Stimulated activated naive CD8-positive, alpha-beta T cell treated with anti-CD3 and anti-CD28 coated beads, Interleukin-15, amount 100 ng/mL, for 72 hours (primary cell): ENCODE data around the gene ENHO.
"Not testable (repeated sequence)": the region's sequence is repeated elsewhere in the genome, so short reads cannot be mapped to it uniquely, and the experiment has no call there.

Experiments used
- ATAC-seq: fragments of 150-1000 bp; cut with Tn5 transposase; 2 replicates; pipeline ENCODE4 v1.10.0; 2021; ENCODE audit warnings: mild to moderate bottlenecking, moderate library complexity
- DNase-seq, 2 donors: peaks; one replicate each; pipeline ENCODE4 v3.0.0; 2021 to 2022
- H3K27ac Mint-ChIP-seq, 2 donors: one replicate each; pipeline ENCODE4 v1.8.0; 2022; ENCODE audit warnings: mild to moderate bottlenecking in 2 of 2, mixed read lengths in 2 of 2, moderate library complexity in 2 of 2
- H3K27me3 Mint-ChIP-seq: one replicate; pipeline ENCODE4 v1.8.0; 2022; ENCODE audit warnings: mixed read lengths
- H3K4me1 Mint-ChIP-seq: one replicate; pipeline ENCODE4 v1.8.0; 2022; ENCODE audit warnings: mild to moderate bottlenecking, mixed read lengths
- H3K4me3 Mint-ChIP-seq, 2 donors: one replicate each; pipeline ENCODE4 v1.8.0; 2022; ENCODE audit warnings: mild to moderate bottlenecking in 2 of 2, mixed read lengths in 2 of 2, moderate library complexity in 1 of 2
- H3K9me3 Mint-ChIP-seq, 2 donors: one replicate each; pipeline ENCODE4 v1.8.0; 2022; ENCODE audit warnings: mixed read lengths in 2 of 2

The ENHO gene

DNA sequence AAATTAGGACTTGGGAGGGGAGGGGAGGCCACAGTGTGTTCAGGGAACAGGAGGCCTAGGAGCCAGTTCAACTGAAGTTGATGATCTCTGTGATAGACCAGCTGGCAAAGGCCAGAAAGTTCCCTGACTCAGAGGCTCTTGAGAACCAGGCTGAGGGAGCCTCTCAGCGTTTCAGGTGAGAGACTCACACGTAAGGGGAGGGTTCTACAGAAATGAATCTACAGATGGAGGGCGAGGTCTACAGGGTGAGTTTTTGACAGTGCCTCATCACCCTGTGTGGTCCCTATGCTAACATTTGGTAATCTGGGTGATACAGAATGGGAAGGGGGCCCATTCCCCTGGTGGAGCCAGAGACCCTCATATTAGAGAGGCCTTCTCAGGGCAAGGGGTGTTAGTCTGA lies 32.0 kb downstream of the ENHO start:
- no peak overlapping the region for H3K4me3 Mint-ChIP-seq
- DNase-seq (no peak), ATAC-seq (no peak)
- H3K27ac Mint-ChIP-seq: no peak overlapping the region
- H3K4me1 Mint-ChIP-seq: no peaks in the 10 kb centered on the region
- H3K27me3 Mint-ChIP-seq: peaks cover 56% of the 10 kb centered on the region
- no peaks in the 10 kb centered on the region for H3K9me3 Mint-ChIP-seq

DNA sequence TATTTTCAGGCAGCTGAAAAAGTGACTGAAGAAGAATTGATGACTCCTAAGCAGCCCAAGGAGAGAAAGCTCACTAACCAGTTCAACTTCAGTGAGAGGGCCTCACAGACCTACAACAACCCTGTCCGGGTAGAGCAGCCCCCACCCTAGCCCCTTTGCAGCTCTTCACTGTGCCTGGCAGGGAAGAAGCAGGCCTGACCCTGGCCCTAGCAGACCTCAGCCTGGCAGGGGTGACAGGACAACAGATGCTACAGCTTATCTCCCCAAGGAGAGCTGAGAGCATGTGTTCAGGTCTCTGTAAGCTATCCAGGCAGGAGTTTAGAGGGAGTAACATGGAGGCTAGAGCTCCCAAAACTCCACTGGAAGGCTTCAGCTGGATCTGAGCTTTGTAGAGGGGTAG lies 32.4 kb downstream of the ENHO start:
- DNase-seq: no peak
- Mint-ChIP-seq H3K27ac (no peak overlapping the region), H3K4me1 (no peaks in the 10 kb centered on the region), H3K9me3 (no peaks in the 10 kb centered on the region), H3K4me3 (no peak overlapping the region), H3K27me3 (peaks cover 56% of the 10 kb centered on the region)
- no peak for ATAC-seq

DNA sequence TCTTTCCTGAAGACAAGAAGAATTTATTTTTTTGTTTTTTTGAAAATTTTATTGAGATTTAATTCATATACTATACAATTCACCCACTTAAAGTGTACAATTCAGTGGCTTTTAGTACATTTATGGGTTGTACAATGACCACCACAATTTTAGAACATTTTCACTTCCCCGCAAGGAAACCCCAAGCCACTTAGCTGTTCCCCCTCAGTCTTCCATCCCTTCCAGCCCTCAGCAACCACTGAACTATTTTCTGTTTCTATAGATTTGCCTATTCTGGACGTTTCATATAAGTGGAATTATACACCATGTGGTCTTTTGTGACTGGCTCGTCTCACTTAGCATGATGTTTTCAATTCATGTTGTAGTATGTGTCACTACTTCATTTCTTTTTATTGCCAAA lies 36.2 kb downstream of the ENHO start:
- Mint-ChIP-seq H3K4me1 (no peaks in the 10 kb centered on the region), H3K27me3 (peaks cover 45% of the 10 kb centered on the region), H3K9me3 (no peaks in the 10 kb centered on the region), H3K27ac (no peak overlapping the region), H3K4me3 (no peak overlapping the region)
- no peak for DNase-seq
- no peak for ATAC-seq

DNA sequence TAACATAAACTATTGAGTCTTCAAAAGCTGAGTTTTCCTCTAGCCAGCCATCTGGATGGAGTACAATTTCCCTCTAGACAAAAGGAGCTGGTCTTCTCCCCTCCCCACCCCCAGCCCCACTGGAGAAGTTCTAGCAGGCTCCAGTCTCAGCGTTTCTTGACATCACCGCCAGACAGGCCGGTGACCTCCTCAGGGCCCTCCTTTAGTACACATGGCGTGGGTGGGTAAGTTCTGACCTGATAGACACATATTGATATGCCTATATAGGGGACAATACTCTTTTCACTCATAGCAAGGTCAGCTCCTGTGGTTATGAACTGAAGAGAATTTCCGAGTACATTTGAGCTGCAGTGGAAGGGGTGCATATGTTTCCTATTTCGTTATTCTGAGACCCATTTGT lies 37.0 kb downstream of the ENHO start:
- H3K9me3 Mint-ChIP-seq: no peaks in the 10 kb centered on the region
- no peak overlapping the region for H3K27ac Mint-ChIP-seq
- no peak overlapping the region for H3K4me3 Mint-ChIP-seq
- H3K27me3 Mint-ChIP-seq: peaks cover 40% of the 10 kb centered on the region
- H3K4me1 Mint-ChIP-seq: no peaks in the 10 kb centered on the region
- ATAC-seq: no peak
- DNase-seq: no peak

DNA sequence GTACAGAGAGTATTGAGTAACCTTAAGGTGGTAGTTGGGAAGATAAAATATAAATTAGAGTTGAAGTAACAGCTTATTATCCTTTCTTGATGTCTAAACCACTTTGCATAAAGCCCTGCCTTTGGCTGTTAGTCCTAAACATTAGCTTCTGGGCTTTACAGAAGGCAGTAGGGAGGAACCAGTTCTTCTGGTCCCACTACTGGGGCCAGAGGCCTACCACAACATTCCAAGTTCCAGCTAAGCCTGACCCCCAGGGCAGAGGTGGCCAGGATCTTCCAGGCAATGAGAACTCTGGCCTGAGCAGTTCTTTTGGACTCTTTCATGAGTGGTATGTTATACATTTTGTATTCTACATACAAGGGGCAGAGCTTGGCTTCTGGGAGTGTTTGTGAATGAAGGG lies 38.1 kb downstream of the ENHO start:
- no peak for DNase-seq
- no peak for ATAC-seq
- H3K27me3 Mint-ChIP-seq: peaks cover 28% of the 10 kb centered on the region
- no peaks in the 10 kb centered on the region for H3K4me1 Mint-ChIP-seq
- no peak overlapping the region for H3K4me3 Mint-ChIP-seq
- no peaks in the 10 kb centered on the region for H3K9me3 Mint-ChIP-seq
- H3K27ac Mint-ChIP-seq: no peak overlapping the region

DNA sequence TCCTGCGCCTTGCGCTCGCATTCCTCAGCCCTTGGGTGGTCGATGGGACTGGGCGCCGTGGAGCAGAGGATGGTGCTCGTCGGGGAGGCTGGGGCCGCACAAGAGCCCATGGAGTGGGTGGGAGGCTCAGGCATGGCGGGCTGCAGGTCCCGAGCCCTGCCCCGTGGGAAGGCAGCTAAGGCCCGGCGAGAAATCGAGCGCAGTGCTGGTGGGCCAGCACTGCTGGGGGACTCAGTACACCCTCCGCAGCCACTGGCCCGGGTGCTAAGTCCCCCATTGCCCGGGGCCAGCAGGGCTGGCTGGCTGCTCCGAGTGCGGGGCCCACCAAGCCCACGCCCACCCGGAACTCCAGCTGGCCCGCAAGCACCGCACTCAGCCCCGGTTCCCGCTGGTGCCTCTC lies 40.0 kb downstream of the ENHO start:
- not testable (repeated sequence) for H3K9me3 Mint-ChIP-seq, ATAC-seq, H3K4me3 Mint-ChIP-seq, DNase-seq, H3K27ac Mint-ChIP-seq, H3K4me1 Mint-ChIP-seq
- peaks cover 10% of the 10 kb centered on the region for H3K27me3 Mint-ChIP-seq

DNA sequence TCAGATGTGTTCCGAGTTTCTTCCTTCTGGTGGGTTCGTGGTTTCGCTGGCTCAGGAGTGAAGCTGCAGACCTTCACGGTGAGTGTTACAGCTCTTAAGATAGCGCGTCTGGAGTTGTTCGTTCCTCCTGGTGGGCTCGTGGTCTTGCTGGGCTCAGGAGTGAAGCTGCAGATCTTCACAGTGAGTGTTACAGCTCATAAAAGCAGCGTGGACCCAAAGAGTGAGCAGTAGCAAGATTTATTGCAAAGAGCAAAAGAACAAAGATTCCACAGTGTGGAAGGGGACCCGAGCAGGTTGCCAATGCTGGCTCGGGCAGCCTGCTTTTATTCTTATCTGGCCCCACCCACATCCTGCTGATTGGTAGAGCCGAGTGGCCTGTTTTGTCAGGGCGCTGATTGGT lies 41.2 kb downstream of the ENHO start:
- ATAC-seq, DNase-seq, H3K9me3 Mint-ChIP-seq, H3K27ac Mint-ChIP-seq, H3K27me3 Mint-ChIP-seq, H3K4me1 Mint-ChIP-seq, H3K4me3 Mint-ChIP-seq: not testable (repeated sequence)

DNA sequence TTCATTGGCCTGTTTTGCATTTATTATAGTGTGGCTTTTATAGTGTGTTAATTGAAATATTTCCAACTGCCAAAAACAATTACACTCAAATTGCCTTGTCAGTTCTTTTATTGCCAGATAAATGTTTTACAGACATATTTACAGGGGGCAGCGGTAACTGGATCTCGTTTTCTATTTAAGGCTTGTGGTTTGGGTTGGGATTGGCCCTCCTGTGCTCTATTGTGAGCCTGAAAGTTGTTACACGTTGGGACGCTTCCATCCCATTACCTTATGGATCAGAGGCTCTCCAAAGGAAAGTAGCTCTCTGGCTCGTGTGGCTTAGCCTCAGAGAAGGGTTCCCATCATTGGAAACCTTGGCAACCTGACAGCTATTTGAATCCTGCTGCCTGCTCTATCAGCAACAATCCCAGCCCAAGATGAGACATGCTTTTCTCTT lies 43.3 kb downstream of the ENHO start:
- H3K9me3 Mint-ChIP-seq: no peaks in the 10 kb centered on the region
- H3K4me1 Mint-ChIP-seq: no peaks in the 10 kb centered on the region
- H3K27ac Mint-ChIP-seq: no peak overlapping the region
- H3K4me3 Mint-ChIP-seq: no peak overlapping the region
- DNase-seq: no peak
- peaks cover 6% of the 10 kb centered on the region for H3K27me3 Mint-ChIP-seq
- ATAC-seq: no peak

DNA sequence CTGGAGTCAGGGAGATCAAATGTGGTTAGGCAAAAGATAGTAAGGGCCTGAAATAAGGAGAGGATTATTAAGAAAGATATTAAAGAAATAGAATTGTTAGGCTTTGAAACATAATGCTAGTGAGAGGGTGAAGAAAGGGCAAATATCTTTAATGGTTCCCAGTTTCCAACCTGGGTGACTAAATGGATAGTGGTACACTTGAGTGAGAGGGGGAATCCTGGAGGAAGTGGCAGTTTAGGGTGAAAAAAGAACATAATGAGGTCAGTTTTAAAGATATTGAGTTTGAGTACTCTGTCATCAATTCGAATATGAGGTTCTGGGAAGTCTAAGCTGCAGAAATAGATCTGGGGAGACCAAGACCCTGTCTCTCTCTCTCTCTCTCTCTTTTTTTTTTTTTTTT lies 45.2 kb downstream of the ENHO start:
- Mint-ChIP-seq H3K4me1 (no peaks in the 10 kb centered on the region), H3K4me3 (no peak overlapping the region), H3K27ac (no peak overlapping the region), H3K27me3 (peaks cover 6% of the 10 kb centered on the region), H3K9me3 (no peaks in the 10 kb centered on the region)
- no peak for DNase-seq
- ATAC-seq: no peak

DNA sequence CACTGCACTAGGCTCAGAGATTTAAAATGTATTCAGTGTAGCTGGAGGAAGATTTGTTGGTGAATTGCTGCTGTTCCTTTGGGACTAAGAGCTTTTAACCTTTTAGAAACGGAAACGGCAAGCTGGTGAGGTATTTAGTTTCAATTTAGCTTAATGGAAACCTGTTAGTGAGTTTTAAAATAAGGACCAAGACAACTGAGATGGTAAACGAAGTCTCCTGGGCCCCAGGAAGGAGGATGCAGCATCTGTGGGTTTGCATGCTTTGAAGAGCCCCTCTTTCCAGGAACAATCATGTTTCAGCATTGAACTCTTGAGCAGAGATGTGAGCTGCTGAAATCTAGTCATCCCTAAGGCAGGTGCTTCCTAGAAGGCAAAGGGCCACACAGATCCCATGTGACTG lies 47.7 kb downstream of the ENHO start:
- Mint-ChIP-seq H3K4me3 (no peak overlapping the region), H3K27ac (no peak overlapping the region), H3K9me3 (no peaks in the 10 kb centered on the region), H3K4me1 (no peaks in the 10 kb centered on the region), H3K27me3 (no peaks in the 10 kb centered on the region)
- DNase-seq: no peak
- ATAC-seq: no peak
